HL-60/S4 (cell line): ENCODE results near the gene RASAL3.
"Not testable (repeated sequence)": the region's sequence is repeated elsewhere in the genome, so short reads cannot be mapped to it uniquely, and the experiment has no call there.

Experiments used
- in situ Hi-C: fragments of 300-500 bp; cut with MboI; formaldehyde crosslinking; loops from 2 replicates; pipeline ENCODE4 v1.14.3; 2022; ENCODE audit warnings: low sequenced_read_pairs

RASAL3 gene

GRCh38 chr19:15475169-15475568 is 10.8 kb upstream of the RASAL3 start:
- in situ Hi-C loops = no loop called here

- in situ Hi-C loops = not testable (repeated sequence)
These were observed 9.5 kb upstream of the RASAL3 start for GRCh38 chr19:15473821-15474220.

GRCh38 chr19:15471639-15472101 is 7.3 kb upstream of the RASAL3 start:
- in situ Hi-C loops = no loop called here

- in situ Hi-C loops = no loop called here
These were observed 5.4 kb upstream of the RASAL3 start for GRCh38 chr19:15469513-15470297.

- in situ Hi-C loops = no loop called here
These were observed 4.5 kb upstream of the RASAL3 start for GRCh38 chr19:15468675-15469512.

GRCh38 chr19:15467734-15468214 is 3.4 kb upstream of the RASAL3 start:
- in situ Hi-C loops = no loop called here

- in situ Hi-C loops = no loop called here
These were observed 2.7 kb upstream of the RASAL3 start for GRCh38 chr19:15466851-15467733.

- in situ Hi-C loops = no loop called here
These were observed 428 bp downstream of the RASAL3 start for GRCh38 chr19:15463861-15464371.

- in situ Hi-C loops = no loop called here
These were observed 2.6 kb downstream of the RASAL3 start for GRCh38 chr19:15461694-15462093.

GRCh38 chr19:15457701-15458484 is 6.5 kb downstream of the RASAL3 start:
- in situ Hi-C loops = no loop called here

GRCh38 chr19:15456871-15457700 is 7.3 kb downstream of the RASAL3 start:
- in situ Hi-C loops = no loop called here

- in situ Hi-C loops = no loop called here
These were observed 7.9 kb downstream of the RASAL3 start for GRCh38 chr19:15456441-15456840.

GRCh38 chr19:15455996-15456395 is 8.3 kb downstream of the RASAL3 start:
- in situ Hi-C loops = no loop called here

- in situ Hi-C loops = no loop called here
These were observed 10.2 kb downstream of the RASAL3 start for GRCh38 chr19:15453906-15454860.

GRCh38 chr19:15453091-15453578 is 11.2 kb downstream of the RASAL3 start:
- in situ Hi-C loops = no loop called here

- in situ Hi-C loops = no loop called here
These were observed 12.0 kb downstream of the RASAL3 start for GRCh38 chr19:15452111-15453047.

- in situ Hi-C loops = no loop called here
These were observed 13.8 kb downstream of the RASAL3 start for GRCh38 chr19:15450528-15450890.
